Uterus (tissue), 4 donors: ENCODE results near the gene PAFAH1B2. TPM values are rescaled to one million over a fixed set of nuclear protein-coding genes. Genes with fewer than 3 reads are reported as not detected.
"Not testable (repeated sequence)": the region's sequence is repeated elsewhere in the genome, so short reads cannot be mapped to it uniquely, and the experiment has no call there.

Experiments used
- DNase-seq, 2 donors: peaks; one replicate each; pipeline ENCODE4 v3.0.0-alpha.2; 2019 to 2020
- H3K27ac ChIP-seq, 2 donors: fragments of 200-600 bp; sonication (generic); 1 replicate in 1 of 2; 2 replicates in 1 of 2; pipeline ENCODE4 v1.5.1; 2016 to 2018
- H3K27me3 ChIP-seq, 2 donors: fragments of 200-600 bp; sonication (generic); one replicate each; pipeline ENCODE4 v1.5.1; 2018 to 2019; ENCODE audit warnings: control low read depth in 1 of 2
- H3K36me3 ChIP-seq, 2 donors: fragments of 200-600 bp; sonication (generic); one replicate each; pipeline ENCODE4 v1.5.1; 2019; ENCODE audit warnings: control low read depth in 1 of 2
- H3K4me1 ChIP-seq, 2 donors: fragments of 200-600 bp; sonication (generic); one replicate each; pipeline ENCODE4 v1.5.1; 2018 to 2019; ENCODE audit warnings: control low read depth in 1 of 2
- H3K4me3 ChIP-seq, 2 donors: fragments of 200-600 bp; sonication (generic); 1 replicate in 1 of 2; 2 replicates in 1 of 2; pipeline ENCODE4 v1.5.1; 2018 to 2019; ENCODE audit warnings: mild to moderate bottlenecking in 1 of 2
- H3K9me3 ChIP-seq, 2 donors: fragments of 200-600 bp; sonication (generic); one replicate each; pipeline ENCODE4 v1.5.1; 2019; ENCODE audit warnings: control low read depth in 1 of 2
- POLR2A ChIP-seq, 2 donors: fragments of 450-650 bp; IDR thresholded peaks; one replicate each; pipeline ENCODE4 v1.6.1; 2016; ENCODE audit warnings: antibody characterized with exemption in 2 of 2, mild to moderate bottlenecking in 1 of 2, moderate library complexity in 1 of 2
- intact Hi-C: fragments of 100-400 bp; cut with DNase I; formaldehyde crosslinking; loops from one replicate; pipeline ENCODE4 v1.15.1; 2023; ENCODE audit warnings: low total_unique reads
- total RNA-seq, 4 donors: library from RNA; depleted of rRNA in 3 of 4; stranded (reverse); fragments of >200 nt in 3 of 4; gene quantifications; one replicate each; pipeline versions ENCODE4 v1.1.0 to v1.2.4, GENCODE V29; 2014 to 2023
- TF ChIP-seq, protein P1 (sequence below), 4 experiments: fragments of 200-600 bp in 2 of 4; fragments of 450-650 bp in 2 of 4; sonication (generic) in 2 of 4; IDR thresholded peaks; one replicate each; pipeline ENCODE4 v1.5.1; 2016 to 2019; ENCODE audit warnings: antibody characterized with exemption in 4 of 4, mild to moderate bottlenecking in 2 of 4, moderate library complexity in 1 of 4
- donor health status: DM: yes; HTN: yes; CAD: no.

Gene PAFAH1B2
- total RNA-seq, 4 donors from 2014 or later: 62.8 to 154 (median 128) TPM

DNA sequence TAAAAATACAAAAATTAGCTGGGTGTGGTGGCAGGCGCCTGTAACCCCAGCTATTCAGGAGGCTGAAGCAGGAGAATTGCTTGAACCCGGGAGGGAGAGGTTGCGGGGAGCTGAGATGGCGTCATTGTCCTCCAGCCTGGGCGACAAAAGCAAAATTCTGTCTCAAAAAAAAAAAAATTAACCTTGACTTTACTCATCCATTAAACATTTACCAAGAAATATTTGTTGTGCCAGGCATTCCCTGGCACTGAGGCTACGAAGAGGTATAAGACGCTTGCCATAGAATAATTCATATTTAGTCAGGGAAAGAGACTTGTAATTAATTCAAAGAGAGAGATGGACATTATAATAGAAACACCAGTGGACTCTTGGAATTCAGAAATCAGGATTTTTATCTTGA, 13.2 kb upstream of the PAFAH1B2 start:
- H3K9me3 ChIP-seq: no peaks in the 10 kb centered on the region
- no peaks in the 10 kb centered on the region for H3K27me3 ChIP-seq
- DNase-seq: no peak
- no peaks in the 10 kb centered on the region for H3K36me3 ChIP-seq
- no peaks in the 10 kb centered on the region for H3K4me1 ChIP-seq
- intact Hi-C loops: no loop called here
- H3K4me3 ChIP-seq: no peak overlapping the region
- H3K27ac ChIP-seq: no peak overlapping the region
- TF ChIP-seq POLR2A (IDR thresholded peaks at IDR 0.05): no peak
- TF ChIP-seq, protein P1, sequence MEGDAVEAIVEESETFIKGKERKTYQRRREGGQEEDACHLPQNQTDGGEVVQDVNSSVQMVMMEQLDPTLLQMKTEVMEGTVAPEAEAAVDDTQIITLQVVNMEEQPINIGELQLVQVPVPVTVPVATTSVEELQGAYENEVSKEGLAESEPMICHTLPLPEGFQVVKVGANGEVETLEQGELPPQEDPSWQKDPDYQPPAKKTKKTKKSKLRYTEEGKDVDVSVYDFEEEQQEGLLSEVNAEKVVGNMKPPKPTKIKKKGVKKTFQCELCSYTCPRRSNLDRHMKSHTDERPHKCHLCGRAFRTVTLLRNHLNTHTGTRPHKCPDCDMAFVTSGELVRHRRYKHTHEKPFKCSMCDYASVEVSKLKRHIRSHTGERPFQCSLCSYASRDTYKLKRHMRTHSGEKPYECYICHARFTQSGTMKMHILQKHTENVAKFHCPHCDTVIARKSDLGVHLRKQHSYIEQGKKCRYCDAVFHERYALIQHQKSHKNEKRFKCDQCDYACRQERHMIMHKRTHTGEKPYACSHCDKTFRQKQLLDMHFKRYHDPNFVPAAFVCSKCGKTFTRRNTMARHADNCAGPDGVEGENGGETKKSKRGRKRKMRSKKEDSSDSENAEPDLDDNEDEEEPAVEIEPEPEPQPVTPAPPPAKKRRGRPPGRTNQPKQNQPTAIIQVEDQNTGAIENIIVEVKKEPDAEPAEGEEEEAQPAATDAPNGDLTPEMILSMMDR (IDR thresholded peaks at IDR 0.05): no peak

DNA sequence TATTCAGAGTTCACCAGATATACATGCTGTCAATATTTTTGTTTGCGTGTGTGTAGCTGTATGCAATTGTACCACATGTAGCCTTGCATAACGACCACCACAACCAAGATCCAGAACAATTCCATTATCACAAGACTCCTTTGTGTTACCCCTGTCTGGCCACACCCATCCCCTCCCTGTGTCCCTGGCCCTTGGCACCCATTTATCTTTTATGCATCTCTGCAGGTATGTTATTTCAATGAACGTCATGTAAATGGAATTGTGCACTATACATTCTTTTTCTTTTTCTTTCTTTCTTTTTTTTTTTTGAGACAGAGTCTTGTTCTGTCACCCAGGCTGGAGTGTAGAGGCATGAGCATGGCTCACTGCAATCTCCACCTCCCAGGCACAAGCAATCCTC, 9.7 kb upstream of the PAFAH1B2 start:
- intact Hi-C loops: no loop called here
- no peaks in the 10 kb centered on the region for H3K27me3 ChIP-seq
- H3K4me1 ChIP-seq: no peaks in the 10 kb centered on the region
- no peaks in the 10 kb centered on the region for H3K36me3 ChIP-seq
- no peaks in the 10 kb centered on the region for H3K9me3 ChIP-seq
- H3K4me3 ChIP-seq: no peak overlapping the region
- H3K27ac ChIP-seq: no peak overlapping the region
- no peak for TF ChIP-seq POLR2A (IDR thresholded peaks at IDR 0.05)
- TF ChIP-seq, protein P1 (IDR thresholded peaks at IDR 0.05): no peak
- no peak for DNase-seq

DNA sequence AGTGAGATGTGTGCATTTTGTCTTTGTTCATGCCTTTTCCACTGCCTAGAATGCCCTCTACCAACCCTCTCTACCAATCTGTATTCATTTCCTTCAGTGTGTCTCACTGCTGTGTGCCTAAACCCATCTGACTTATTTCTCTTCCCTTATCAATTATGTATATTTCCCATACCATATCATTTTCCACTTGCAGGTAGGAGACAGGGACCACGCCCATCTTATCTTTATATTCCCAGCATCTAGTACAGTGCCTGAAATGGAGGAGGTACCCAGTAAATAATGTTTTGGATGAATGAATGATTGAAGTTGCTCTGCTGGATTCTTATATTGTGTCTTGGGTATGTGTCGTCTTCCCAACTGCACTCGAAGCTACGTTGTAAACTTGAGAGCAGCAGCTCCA, 9.1 kb upstream of the PAFAH1B2 start:
- H3K27me3 ChIP-seq, H3K4me3 ChIP-seq, H3K9me3 ChIP-seq, intact Hi-C loops, H3K27ac ChIP-seq, H3K4me1 ChIP-seq, H3K36me3 ChIP-seq, DNase-seq: not testable (repeated sequence)

DNA sequence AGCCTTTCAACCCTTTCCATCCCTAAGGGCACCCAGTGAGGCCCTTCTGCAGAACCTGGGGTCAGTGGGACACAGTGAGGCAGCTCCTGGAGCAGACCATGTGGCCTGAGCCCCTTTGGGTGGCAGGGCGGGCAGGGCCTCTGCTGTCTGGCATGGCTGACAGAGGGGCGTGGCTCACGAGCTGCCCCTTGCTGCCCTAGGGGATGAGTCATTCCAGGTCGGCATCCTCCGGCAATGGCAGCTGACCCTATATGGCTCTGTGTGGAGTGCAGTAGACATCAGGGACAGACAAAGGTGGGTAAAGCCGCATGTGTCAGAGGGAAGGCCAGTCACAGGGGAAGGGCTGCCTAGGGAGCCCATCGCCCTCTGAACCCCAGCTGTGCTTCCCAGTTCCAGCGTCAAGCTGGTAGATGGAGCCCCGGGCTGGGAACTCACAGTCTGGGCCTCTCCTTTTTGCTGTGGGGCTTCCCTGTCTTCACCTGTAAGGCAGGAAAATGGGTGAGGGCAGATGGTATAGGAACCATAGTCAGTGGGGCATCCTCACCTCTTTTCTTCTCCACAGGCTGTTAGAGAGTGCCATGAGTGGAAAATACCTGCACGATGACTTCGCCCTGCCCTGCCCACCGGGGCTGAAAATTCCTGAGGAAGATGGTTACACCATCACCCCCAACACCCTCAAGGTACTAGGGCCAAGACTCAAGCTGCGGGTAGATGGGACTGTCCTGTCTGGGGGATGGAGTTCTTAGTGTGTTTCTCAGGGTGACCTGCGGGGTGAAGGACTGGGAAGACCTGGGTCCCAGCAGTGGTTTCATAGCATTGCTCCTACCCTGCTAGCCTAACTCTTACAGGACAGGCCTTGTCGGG, 6.6 kb upstream of the PAFAH1B2 start:
- peak overlapping the region in 1 of 2 donors; percentile 57 for H3K27ac ChIP-seq
- H3K36me3 ChIP-seq, DNase-seq, H3K4me1 ChIP-seq, intact Hi-C loops, H3K4me3 ChIP-seq, H3K27me3 ChIP-seq, H3K9me3 ChIP-seq: not testable (repeated sequence)

DNA sequence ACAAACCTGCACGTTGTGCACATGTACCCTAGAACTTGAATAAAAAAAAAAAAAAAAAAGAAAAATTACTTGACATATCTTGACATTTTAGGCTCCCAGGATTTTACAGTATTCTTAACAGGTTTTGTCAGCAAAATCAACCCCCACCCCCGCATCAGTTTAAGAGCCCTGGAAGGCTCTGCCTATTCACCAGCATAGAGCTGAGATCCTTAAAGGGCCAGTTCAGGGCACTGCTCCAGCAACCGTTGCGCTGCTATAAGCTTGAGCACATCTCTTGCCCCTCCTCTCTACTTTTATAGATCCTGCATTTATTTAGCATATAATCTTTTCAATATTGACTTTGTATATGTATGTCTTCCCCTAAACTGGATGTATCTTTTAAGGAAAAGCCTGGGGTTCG, 697 bp upstream of the PAFAH1B2 start:
- H3K27ac ChIP-seq: peak overlapping the region; percentile 89 to 92
- peaks cover 0 to 9% of the 10 kb centered on the region in 2 donors for H3K4me1 ChIP-seq
- TF ChIP-seq, protein P1 (IDR thresholded peaks at IDR 0.05): no peak
- no peak for TF ChIP-seq POLR2A (IDR thresholded peaks at IDR 0.05)
- peak overlapping the region; percentile 81 to 91 for H3K4me3 ChIP-seq
- intact Hi-C loops: no loop called here
- no peaks in the 10 kb centered on the region for H3K27me3 ChIP-seq
- H3K9me3 ChIP-seq: no peaks in the 10 kb centered on the region
- peak; percentile 50 to 69 for DNase-seq
- H3K36me3 ChIP-seq: no peaks in the 10 kb centered on the region

DNA sequence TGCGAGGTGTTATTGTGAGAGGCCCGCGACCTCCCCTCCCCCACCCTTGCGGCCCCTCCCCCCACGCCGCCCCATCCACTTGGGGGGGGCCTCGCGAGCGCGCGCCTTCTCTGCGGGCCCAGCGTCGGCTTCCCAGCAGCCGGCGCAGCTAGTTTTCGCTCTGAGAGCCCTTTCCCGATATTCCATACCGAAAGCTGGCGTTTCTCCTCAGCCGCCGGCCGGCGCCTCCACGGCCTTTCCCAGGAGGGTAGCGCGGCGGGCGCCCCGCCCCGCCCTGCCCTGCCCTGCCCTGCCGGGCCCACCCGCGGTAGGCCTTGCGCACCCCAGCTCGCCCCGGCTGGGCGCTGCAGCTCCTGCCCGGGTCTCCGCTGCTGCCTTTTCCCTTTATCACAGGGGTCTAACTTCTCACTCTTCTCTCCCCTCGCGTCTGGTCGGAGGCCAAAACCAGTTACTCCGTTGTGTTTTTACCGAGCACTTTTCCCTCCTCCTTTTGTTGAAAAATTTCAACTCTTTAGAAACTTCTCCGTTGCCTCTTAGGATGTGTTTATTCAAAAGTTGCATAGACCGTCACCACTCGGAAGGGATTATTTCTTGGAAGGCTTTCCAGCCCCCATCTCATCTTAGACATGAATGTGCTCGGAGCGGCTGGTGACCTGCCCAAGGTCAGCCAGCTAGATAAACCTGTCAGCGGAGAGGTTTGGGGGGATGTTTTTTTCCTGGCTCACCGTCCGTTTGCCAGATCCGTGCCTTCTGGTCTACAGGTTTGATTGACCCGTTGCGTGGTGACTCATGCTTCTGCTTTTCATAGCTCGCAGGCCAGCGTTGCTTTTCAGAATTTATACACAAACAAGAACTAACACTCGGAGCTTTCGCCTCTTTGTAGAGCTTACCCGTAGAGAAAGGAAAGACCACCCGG, 648 bp downstream of the PAFAH1B2 start:
- TF ChIP-seq POLR2A (IDR thresholded peaks at IDR 0.05): no peak
- TF ChIP-seq, protein P1 (IDR thresholded peaks at IDR 0.05): no peak
- Histone ChIP-seq H3K4me1 (peaks cover 0 to 9% of the 10 kb centered on the region in 2 donors), H3K27ac (peak overlapping the region; percentile 89 to 92), H3K9me3 (no peaks in the 10 kb centered on the region), H3K4me3 (peak overlapping the region; percentile 81 to 91), H3K36me3 (no peaks in the 10 kb centered on the region), H3K27me3 (no peaks in the 10 kb centered on the region)
- DNase-seq: peak; percentile 59 to 71
- intact Hi-C loops: no loop called here
